Measurements from ENCODE around the gene SYN1. TPM values are rescaled to one million over a fixed set of nuclear protein-coding genes. Genes with fewer than 3 reads are reported as not detected.

Gene SYN1
- total RNA-seq, 1 donor from 2014 or later, result 0.44 TPM

DNA sequence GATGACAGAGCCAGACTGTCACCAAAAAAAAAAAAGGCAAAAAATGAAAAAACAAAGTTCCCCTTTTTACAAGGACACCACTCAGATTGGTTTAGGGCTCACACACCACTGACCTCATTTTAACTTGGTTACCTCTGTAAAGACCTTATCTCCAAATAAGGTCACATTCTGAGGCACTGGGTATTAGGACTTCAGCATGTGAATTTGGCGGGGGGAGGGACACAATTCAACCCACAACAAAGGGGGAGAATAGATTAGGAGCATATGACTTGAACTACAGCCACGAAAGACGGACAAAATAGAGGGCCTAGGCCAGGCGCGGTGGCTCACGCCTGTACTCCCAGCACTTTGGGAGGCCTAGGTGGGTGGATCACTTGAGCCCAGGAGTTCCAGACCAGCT, 89.6 kb downstream of the SYN1 start:
- TF ChIP-seq, protein P1, sequence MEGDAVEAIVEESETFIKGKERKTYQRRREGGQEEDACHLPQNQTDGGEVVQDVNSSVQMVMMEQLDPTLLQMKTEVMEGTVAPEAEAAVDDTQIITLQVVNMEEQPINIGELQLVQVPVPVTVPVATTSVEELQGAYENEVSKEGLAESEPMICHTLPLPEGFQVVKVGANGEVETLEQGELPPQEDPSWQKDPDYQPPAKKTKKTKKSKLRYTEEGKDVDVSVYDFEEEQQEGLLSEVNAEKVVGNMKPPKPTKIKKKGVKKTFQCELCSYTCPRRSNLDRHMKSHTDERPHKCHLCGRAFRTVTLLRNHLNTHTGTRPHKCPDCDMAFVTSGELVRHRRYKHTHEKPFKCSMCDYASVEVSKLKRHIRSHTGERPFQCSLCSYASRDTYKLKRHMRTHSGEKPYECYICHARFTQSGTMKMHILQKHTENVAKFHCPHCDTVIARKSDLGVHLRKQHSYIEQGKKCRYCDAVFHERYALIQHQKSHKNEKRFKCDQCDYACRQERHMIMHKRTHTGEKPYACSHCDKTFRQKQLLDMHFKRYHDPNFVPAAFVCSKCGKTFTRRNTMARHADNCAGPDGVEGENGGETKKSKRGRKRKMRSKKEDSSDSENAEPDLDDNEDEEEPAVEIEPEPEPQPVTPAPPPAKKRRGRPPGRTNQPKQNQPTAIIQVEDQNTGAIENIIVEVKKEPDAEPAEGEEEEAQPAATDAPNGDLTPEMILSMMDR (IDR thresholded peaks at IDR 0.05), result no peak
- intact Hi-C loops (cut with DNase I), result no loop called here
- H3K27me3 ChIP-seq (ENCODE audit: low read depth), result no peaks in the 10 kb centered on the region
- DNase-seq, result no peak
- H3K4me1 ChIP-seq, result no peaks in the 10 kb centered on the region
- H3K4me3 ChIP-seq, result no peak overlapping the region
- ATAC-seq, result no peak
- no peaks in the 10 kb centered on the region for H3K36me3 ChIP-seq
- no peak overlapping the region for H3K27ac ChIP-seq
- no peaks in the 10 kb centered on the region for H3K9me3 ChIP-seq

GRCh38 chrX:47529548-47529947, 90.1 kb downstream of the SYN1 start:
- no peak overlapping the region for H3K27ac ChIP-seq
- H3K4me1 ChIP-seq, result no peaks in the 10 kb centered on the region
- no peaks in the 10 kb centered on the region for H3K9me3 ChIP-seq
- no peaks in the 10 kb centered on the region for H3K27me3 ChIP-seq (ENCODE audit: low read depth)
- no peak for DNase-seq
- no peak for ATAC-seq
- intact Hi-C loops (cut with DNase I), result no loop called here
- H3K36me3 ChIP-seq, result no peaks in the 10 kb centered on the region
- TF ChIP-seq, protein P1 (IDR thresholded peaks at IDR 0.05), result no peak
- no peak overlapping the region for H3K4me3 ChIP-seq

DNA sequence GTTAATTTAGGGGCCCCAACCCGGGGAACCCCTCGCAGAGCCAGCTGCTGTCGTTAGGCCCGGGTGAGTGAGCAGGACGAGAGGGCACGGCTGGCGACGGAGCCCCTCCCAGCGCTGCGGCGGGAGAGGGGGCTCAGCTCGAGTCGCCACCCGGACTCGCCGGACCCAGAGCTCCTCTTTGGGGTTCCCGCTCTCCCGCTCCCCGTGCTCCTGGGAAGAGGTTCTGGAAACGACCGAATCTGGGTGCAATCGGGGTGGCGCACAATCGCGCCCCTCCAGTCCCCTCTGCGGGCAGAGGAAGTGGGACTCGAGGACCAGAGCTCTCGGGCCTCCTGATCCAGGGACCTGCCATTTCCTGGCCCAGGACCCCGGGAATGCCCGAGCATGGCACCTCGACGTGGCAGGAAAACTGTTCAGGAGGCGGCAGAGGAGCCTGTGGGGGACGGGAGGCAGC, 95.9 kb downstream of the SYN1 start:
- TF ChIP-seq, protein P1 (IDR thresholded peaks at IDR 0.05), result no peak
- Histone ChIP-seq H3K27me3 (ENCODE audit: low read depth) (no peaks in the 10 kb centered on the region), H3K36me3 (no peaks in the 10 kb centered on the region), H3K9me3 (no peaks in the 10 kb centered on the region), H3K27ac (no peak overlapping the region), H3K4me1 (peaks cover 4% of the 10 kb centered on the region), H3K4me3 (peak overlapping the region; percentile 56)
- DNase-seq (no peak), ATAC-seq (peak; percentile 19 to 26)
- intact Hi-C loops (cut with DNase I), result no loop called here

- Histone ChIP-seq H3K36me3 (no peaks in the 10 kb centered on the region), H3K27ac (no peak overlapping the region), H3K27me3 (ENCODE audit: low read depth) (no peaks in the 10 kb centered on the region), H3K4me3 (peak overlapping the region; percentile 56), H3K4me1 (peaks cover 4% of the 10 kb centered on the region), H3K9me3 (no peaks in the 10 kb centered on the region)
- intact Hi-C loops (cut with DNase I), result no loop called here
- ATAC-seq, result peak; percentile 98 to 99
- TF ChIP-seq, protein P1 (IDR thresholded peaks at IDR 0.05), result peak; percentile 82
- peak; percentile 89 for DNase-seq
Observed at GRCh38 chrX:47523297-47523696, 96.4 kb downstream of the SYN1 start.

Small RNA genes within 50 kb of the gene (microRNA-seq; reads per million reads assigned to microRNA genes)
- not detected for gene MIR4769 (ENCODE audit: borderline number of aligned reads)

Other genes with a start within 250 kb of the SYN1 start
- gene ZNF157, start 249.3 kb downstream of the SYN1 start, total RNA-seq, result 0.21 TPM
- gene ZNF41, start 136.6 kb downstream of the SYN1 start, total RNA-seq, result 10.4 TPM
- 90.1 TPM for gene ARAF, start 58.7 kb downstream of the SYN1 start, total RNA-seq
- 189 TPM for gene TIMP1, start 37.4 kb downstream of the SYN1 start, total RNA-seq
- 24.8 TPM for gene CFP, start 10.1 kb upstream of the SYN1 start, total RNA-seq
- 25.3 TPM for gene ELK1, start 30.7 kb upstream of the SYN1 start, total RNA-seq
- 85.5 TPM for gene UXT, start 39.3 kb upstream of the SYN1 start, total RNA-seq
- 10.3 TPM for gene ZNF81, start 217.0 kb upstream of the SYN1 start, total RNA-seq